ENCODE results near the gene REEP6.

REEP6 gene

DNA sequence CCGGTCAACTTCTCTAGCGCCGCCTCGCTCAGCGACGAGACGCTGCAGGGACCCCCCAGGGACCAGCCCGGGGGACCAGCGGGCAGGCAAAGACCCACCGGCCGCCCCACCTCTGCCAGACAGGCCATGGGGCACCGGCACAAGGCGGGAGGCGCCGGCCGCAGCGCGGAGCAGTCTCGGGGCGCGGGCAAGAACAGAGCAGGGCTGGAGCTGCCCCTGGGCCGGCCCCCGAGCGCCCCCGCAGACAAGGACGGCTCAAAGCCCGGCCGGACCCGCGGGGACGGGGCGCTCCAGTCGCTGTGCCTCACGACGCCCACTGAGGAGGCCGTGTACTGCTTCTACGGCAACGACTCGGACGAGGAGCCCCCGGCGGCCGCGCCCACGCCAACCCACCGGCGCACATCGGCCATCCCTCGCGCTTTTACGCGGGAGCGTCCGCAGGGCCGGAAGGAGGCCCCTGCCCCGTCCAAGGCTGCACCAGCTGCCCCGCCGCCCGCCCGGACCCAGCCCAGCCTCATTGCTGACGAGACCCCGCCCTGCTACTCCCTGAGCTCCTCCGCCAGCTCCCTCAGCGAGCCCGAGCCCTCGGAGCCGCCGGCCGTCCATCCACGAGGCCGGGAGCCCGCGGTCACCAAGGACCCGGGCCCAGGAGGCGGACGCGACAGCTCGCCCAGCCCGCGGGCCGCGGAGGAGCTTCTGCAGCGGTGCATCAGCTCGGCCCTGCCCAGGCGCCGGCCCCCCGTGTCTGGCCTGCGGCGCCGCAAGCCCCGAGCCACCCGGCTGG lies 23.3 kb upstream of the REEP6 start:
- Histone ChIP-seq H3K27me3 (replicated peaks; ENCODE audit: insufficient read depth, low read length) (peaks cover 40% of the 10 kb centered on the region), H2AFZ (ENCODE audit: low read length) (no peak overlapping the region), H3F3A (ENCODE audit: insufficient read depth, low read length) (peaks cover 9% of the 10 kb centered on the region; the same call in 1 of the 2 replicates), H3K79me2 (ENCODE audit: low read length) (no peaks in the 10 kb centered on the region), H3K4me3 (ENCODE audit: low read length) (no peak overlapping the region), H3K9ac (ENCODE audit: low read length) (no peak overlapping the region), H4K20me1 (ENCODE audit: insufficient read depth, low read length) (peaks cover 14% of the 10 kb centered on the region), H3K4me2 (ENCODE audit: low read depth, low read length) (no peak overlapping the region), H3K9me2 (replicated peaks; ENCODE audit: insufficient read depth, low read length) (no peaks in the 10 kb centered on the region), H3K4me1 (ENCODE audit: low read length) (peaks cover 14% of the 10 kb centered on the region; the same call in 1 of the 2 replicates), H3K36me3 (replicated peaks; ENCODE audit: insufficient read depth, low read length) (no peaks in the 10 kb centered on the region), H3K9me3 (replicated peaks; ENCODE audit: insufficient read depth, low read length) (no peaks in the 10 kb centered on the region), H3K27ac (ENCODE audit: low read length) (no peak overlapping the region)
- no peak for DNase-seq
- TF ChIP-seq, protein P1, sequence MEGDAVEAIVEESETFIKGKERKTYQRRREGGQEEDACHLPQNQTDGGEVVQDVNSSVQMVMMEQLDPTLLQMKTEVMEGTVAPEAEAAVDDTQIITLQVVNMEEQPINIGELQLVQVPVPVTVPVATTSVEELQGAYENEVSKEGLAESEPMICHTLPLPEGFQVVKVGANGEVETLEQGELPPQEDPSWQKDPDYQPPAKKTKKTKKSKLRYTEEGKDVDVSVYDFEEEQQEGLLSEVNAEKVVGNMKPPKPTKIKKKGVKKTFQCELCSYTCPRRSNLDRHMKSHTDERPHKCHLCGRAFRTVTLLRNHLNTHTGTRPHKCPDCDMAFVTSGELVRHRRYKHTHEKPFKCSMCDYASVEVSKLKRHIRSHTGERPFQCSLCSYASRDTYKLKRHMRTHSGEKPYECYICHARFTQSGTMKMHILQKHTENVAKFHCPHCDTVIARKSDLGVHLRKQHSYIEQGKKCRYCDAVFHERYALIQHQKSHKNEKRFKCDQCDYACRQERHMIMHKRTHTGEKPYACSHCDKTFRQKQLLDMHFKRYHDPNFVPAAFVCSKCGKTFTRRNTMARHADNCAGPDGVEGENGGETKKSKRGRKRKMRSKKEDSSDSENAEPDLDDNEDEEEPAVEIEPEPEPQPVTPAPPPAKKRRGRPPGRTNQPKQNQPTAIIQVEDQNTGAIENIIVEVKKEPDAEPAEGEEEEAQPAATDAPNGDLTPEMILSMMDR (IDR thresholded peaks at IDR 0.05; ENCODE audit: low read length): no peak
- TF ChIP-seq EZH2phosphoT487 (IDR thresholded peaks at IDR 0.05; ENCODE audit: low read length) (no peak), EZH2 (optimal IDR thresholded peaks at IDR 0.05; ENCODE audit: low read depth, low read length) (no peak)

GRCh38 chr19:1468274-1468820 lies 22.6 kb upstream of the REEP6 start:
- no peak overlapping the region for H3K27ac ChIP-seq (ENCODE audit: low read length)
- no peaks in the 10 kb centered on the region for H3K79me2 ChIP-seq (ENCODE audit: low read length)
- H3K27me3 ChIP-seq (replicated peaks; ENCODE audit: insufficient read depth, low read length): peaks cover 40% of the 10 kb centered on the region
- no peak overlapping the region for H3K4me3 ChIP-seq (ENCODE audit: low read length)
- H2AFZ ChIP-seq (ENCODE audit: low read length): no peak overlapping the region
- no peak for DNase-seq
- H3K9me2 ChIP-seq (replicated peaks; ENCODE audit: insufficient read depth, low read length): no peaks in the 10 kb centered on the region
- peaks cover 14% of the 10 kb centered on the region; the same call in 1 of the 2 replicates for H3K4me1 ChIP-seq (ENCODE audit: low read length)
- no peaks in the 10 kb centered on the region for H3K9me3 ChIP-seq (replicated peaks; ENCODE audit: insufficient read depth, low read length)
- H3K9ac ChIP-seq (ENCODE audit: low read length): no peak overlapping the region
- peaks cover 9% of the 10 kb centered on the region; the same call in 1 of the 2 replicates for H3F3A ChIP-seq (ENCODE audit: insufficient read depth, low read length)
- no peaks in the 10 kb centered on the region for H3K36me3 ChIP-seq (replicated peaks; ENCODE audit: insufficient read depth, low read length)
- peaks cover 14% of the 10 kb centered on the region for H4K20me1 ChIP-seq (ENCODE audit: insufficient read depth, low read length)
- no peak overlapping the region for H3K4me2 ChIP-seq (ENCODE audit: low read depth, low read length)
- TF ChIP-seq EZH2phosphoT487 (IDR thresholded peaks at IDR 0.05; ENCODE audit: low read length) (no peak), EZH2 (optimal IDR thresholded peaks at IDR 0.05; ENCODE audit: low read depth, low read length) (no peak)
- TF ChIP-seq, protein P1 (IDR thresholded peaks at IDR 0.05; ENCODE audit: low read length): no peak

GRCh38 chr19:1468821-1469254 lies 22.1 kb upstream of the REEP6 start:
- Histone ChIP-seq H3K9ac (ENCODE audit: low read length) (no peak overlapping the region), H3K79me2 (ENCODE audit: low read length) (no peaks in the 10 kb centered on the region), H4K20me1 (ENCODE audit: insufficient read depth, low read length) (peaks cover 14% of the 10 kb centered on the region), H3K27me3 (replicated peaks; ENCODE audit: insufficient read depth, low read length) (peaks cover 40% of the 10 kb centered on the region), H2AFZ (ENCODE audit: low read length) (no peak overlapping the region), H3K9me3 (replicated peaks; ENCODE audit: insufficient read depth, low read length) (no peaks in the 10 kb centered on the region), H3K4me3 (ENCODE audit: low read length) (no peak overlapping the region), H3K9me2 (replicated peaks; ENCODE audit: insufficient read depth, low read length) (no peaks in the 10 kb centered on the region), H3F3A (ENCODE audit: insufficient read depth, low read length) (peaks cover 9% of the 10 kb centered on the region; the same call in 1 of the 2 replicates), H3K4me1 (ENCODE audit: low read length) (peaks cover 14% of the 10 kb centered on the region; the same call in 1 of the 2 replicates), H3K4me2 (ENCODE audit: low read depth, low read length) (no peak overlapping the region), H3K27ac (ENCODE audit: low read length) (no peak overlapping the region), H3K36me3 (replicated peaks; ENCODE audit: insufficient read depth, low read length) (no peaks in the 10 kb centered on the region)
- DNase-seq: no peak
- TF ChIP-seq EZH2 (optimal IDR thresholded peaks at IDR 0.05; ENCODE audit: low read depth, low read length) (no peak), EZH2phosphoT487 (IDR thresholded peaks at IDR 0.05; ENCODE audit: low read length) (no peak)
- TF ChIP-seq, protein P1 (IDR thresholded peaks at IDR 0.05; ENCODE audit: low read length): no peak

Measured in MM.1S (cell line).